Measurements from ENCODE around the gene ITGAL. TPM values are rescaled to one million over a fixed set of nuclear protein-coding genes. Genes with fewer than 3 reads are reported as not detected.

ITGAL gene
- total and polyA plus RNA-seq, 2 of the 13 experiments (the other 11 are each of a cell fraction or from before 2014, with no cell fraction given): 0.86 to 1.2 TPM

DNA sequence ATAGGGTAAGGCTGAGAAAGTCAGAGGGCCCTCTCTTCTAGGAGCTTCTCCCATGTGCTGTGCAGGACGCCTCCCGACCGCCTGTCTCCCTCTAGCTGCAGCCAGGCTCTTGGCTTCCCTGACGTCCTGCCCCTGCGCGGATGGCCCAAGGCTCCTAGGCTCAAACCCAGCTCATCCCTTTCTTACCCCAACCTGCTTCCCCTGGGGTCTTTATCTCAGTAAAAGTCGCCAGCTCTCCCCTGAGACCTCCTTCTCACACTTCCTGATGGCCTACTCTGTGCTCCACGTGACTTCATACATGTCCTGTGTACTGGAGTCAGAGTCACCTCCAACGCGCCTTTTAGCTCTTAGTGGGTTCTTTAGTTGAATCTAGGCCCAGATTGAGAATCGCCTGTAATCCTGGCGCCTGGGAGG is 63.2 kb downstream of the ITGAL start (continued):
- TF ChIP-seq, protein P1, sequence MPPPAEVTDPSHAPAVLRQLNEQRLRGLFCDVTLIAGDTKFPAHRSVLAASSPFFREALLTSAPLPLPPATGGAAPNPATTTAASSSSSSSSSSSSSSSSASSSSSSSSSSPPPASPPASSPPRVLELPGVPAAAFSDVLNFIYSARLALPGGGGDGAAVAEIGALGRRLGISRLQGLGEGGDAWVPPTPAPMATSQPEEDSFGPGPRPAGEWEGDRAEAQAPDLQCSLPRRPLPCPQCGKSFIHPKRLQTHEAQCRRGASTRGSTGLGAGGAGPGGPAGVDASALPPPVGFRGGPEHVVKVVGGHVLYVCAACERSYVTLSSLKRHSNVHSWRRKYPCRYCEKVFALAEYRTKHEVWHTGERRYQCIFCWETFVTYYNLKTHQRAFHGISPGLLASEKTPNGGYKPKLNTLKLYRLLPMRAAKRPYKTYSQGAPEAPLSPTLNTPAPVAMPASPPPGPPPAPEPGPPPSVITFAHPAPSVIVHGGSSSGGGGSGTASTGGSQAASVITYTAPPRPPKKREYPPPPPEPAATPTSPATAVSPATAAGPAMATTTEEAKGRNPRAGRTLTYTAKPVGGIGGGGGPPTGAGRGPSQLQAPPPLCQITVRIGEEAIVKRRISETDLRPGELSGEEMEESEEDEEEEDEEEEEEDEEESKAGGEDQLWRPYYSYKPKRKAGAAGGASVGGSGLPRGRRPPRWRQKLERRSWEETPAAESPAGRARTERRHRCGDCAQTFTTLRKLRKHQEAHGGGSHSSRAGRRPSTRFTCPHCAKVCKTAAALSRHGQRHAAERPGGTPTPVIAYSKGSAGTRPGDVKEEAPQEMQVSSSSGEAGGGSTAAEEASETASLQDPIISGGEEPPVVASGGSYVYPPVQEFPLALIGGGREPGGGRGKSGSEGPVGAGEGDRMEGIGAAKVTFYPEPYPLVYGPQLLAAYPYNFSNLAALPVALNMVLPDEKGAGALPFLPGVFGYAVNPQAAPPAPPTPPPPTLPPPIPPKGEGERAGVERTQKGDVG (CRISPR knock-in tag; IDR thresholded peaks at IDR 0.05; ENCODE audit: borderline replicate concordance): peak; percentile 79; the same call in 1 of the 2 replicates
- no peak for TF ChIP-seq ZNF850 (CRISPR knock-in tag; conservative IDR thresholded peaks at IDR 0.05)
- peak; percentile 83 for TF ChIP-seq ZFX (CRISPR knock-in tag; IDR thresholded peaks at IDR 0.05; ENCODE audit: low read depth)
- TF ChIP-seq SNAI1 (CRISPR knock-in tag; IDR thresholded peaks at IDR 0.05; ENCODE audit: borderline replicate concordance): no peak
- TF ChIP-seq ZNF614 (CRISPR knock-in tag; IDR thresholded peaks at IDR 0.05; ENCODE audit: borderline replicate concordance): peak; percentile 45; the same call in 1 of the 2 replicates
- TF ChIP-seq SIN3B (IDR thresholded peaks at IDR 0.05; ENCODE audit: low read length): 0 out of 2 replicates have a peak, but pooled peaks have one; percentile 32
- TF ChIP-seq, protein P2, sequence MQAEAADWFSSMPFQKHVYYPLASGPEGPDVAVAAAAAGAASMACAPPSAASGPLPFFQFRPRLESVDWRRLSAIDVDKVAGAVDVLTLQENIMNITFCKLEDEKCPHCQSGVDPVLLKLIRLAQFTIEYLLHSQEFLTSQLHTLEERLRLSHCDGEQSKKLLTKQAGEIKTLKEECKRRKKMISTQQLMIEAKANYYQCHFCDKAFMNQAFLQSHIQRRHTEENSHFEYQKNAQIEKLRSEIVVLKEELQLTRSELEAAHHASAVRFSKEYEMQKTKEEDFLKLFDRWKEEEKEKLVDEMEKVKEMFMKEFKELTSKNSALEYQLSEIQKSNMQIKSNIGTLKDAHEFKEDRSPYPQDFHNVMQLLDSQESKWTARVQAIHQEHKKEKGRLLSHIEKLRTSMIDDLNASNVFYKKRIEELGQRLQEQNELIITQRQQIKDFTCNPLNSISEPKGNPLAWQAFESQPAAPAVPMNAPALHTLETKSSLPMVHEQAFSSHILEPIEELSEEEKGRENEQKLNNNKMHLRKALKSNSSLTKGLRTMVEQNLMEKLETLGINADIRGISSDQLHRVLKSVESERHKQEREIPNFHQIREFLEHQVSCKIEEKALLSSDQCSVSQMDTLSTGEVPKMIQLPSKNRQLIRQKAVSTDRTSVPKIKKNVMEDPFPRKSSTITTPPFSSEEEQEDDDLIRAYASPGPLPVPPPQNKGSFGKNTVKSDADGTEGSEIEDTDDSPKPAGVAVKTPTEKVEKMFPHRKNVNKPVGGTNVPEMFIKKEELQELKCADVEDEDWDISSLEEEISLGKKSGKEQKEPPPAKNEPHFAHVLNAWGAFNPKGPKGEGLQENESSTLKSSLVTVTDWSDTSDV (CRISPR knock-in tag; IDR thresholded peaks at IDR 0.05): 0 out of 2 replicates have a peak, but pooled peaks have one; percentile 36
- peak; percentile 7; the same call in 1 of the 2 replicates for TF ChIP-seq ZFP82 (CRISPR knock-in tag; IDR thresholded peaks at IDR 0.05; ENCODE audit: borderline replicate concordance)
- TF ChIP-seq, protein P3, sequence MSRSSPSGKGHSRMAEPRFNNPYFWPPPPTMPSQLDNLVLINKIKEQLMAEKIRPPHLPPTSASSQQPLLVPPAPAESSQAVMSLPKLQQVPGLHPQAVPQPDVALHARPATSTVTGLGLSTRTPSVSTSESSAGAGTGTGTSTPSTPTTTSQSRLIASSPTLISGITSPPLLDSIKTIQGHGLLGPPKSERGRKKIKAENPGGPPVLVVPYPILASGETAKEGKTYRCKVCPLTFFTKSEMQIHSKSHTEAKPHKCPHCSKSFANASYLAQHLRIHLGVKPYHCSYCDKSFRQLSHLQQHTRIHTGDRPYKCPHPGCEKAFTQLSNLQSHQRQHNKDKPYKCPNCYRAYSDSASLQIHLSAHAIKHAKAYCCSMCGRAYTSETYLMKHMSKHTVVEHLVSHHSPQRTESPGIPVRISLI (CRISPR knock-in tag; IDR thresholded peaks at IDR 0.05; ENCODE audit: borderline replicate concordance): peak; percentile 32; the same call in 1 of the 2 replicates
- 0 out of 2 replicates have a peak, but pooled peaks have one; percentile 7 for TF ChIP-seq SMAD3 (CRISPR knock-in tag; IDR thresholded peaks at IDR 0.05)
- TF ChIP-seq, protein P4, sequence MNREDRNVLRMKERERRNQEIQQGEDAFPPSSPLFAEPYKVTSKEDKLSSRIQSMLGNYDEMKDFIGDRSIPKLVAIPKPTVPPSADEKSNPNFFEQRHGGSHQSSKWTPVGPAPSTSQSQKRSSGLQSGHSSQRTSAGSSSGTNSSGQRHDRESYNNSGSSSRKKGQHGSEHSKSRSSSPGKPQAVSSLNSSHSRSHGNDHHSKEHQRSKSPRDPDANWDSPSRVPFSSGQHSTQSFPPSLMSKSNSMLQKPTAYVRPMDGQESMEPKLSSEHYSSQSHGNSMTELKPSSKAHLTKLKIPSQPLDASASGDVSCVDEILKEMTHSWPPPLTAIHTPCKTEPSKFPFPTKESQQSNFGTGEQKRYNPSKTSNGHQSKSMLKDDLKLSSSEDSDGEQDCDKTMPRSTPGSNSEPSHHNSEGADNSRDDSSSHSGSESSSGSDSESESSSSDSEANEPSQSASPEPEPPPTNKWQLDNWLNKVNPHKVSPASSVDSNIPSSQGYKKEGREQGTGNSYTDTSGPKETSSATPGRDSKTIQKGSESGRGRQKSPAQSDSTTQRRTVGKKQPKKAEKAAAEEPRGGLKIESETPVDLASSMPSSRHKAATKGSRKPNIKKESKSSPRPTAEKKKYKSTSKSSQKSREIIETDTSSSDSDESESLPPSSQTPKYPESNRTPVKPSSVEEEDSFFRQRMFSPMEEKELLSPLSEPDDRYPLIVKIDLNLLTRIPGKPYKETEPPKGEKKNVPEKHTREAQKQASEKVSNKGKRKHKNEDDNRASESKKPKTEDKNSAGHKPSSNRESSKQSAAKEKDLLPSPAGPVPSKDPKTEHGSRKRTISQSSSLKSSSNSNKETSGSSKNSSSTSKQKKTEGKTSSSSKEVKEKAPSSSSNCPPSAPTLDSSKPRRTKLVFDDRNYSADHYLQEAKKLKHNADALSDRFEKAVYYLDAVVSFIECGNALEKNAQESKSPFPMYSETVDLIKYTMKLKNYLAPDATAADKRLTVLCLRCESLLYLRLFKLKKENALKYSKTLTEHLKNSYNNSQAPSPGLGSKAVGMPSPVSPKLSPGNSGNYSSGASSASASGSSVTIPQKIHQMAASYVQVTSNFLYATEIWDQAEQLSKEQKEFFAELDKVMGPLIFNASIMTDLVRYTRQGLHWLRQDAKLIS (CRISPR knock-in tag; IDR thresholded peaks at IDR 0.05): no peak; the same call in 1 of the 2 replicates
- TF ChIP-seq RBAK (CRISPR knock-in tag; IDR thresholded peaks at IDR 0.05): no peak
- no peak for TF ChIP-seq ATF7 (IDR thresholded peaks at IDR 0.05)
- no peak for TF ChIP-seq ATF7 (CRISPR knock-in tag; IDR thresholded peaks at IDR 0.05)
- no peak for TF ChIP-seq ZNF674 (CRISPR knock-in tag; IDR thresholded peaks at IDR 0.05; ENCODE audit: low read depth)
- peak; percentile 80 for TF ChIP-seq RAD21 (CRISPR knock-in tag; IDR thresholded peaks at IDR 0.05)
